ENCODE data around the gene GRID1.
"Not testable (repeated sequence)": the region's sequence is repeated elsewhere in the genome, so short reads cannot be mapped to it uniquely, and the experiment has no call there.

The GRID1 gene

DNA sequence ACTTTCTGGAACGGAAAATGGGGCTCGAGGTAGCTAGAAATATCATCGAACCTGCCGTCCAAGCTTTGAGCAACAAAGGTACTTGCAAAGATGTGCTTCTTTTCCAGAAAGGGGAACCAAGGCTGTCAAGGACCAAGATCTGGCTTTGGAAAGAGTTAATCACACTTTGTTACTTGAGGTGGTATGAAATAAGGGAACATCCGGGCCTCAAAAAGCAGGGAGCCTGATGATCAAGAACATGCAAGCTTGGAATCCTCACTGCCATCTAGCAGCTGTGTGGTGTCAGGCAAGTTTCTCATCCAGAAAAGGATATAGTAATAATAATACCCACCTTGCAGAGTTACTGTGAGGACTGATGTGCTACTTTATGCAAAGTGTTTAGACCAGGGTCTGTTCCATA lies 329.5 kb downstream of the GRID1 start:
- no peak overlapping the region for H3K27ac ChIP-seq
- TF ChIP-seq ZFX (IDR thresholded peaks at IDR 0.05; ENCODE audit: borderline replicate concordance): no peak
- no peak for TF ChIP-seq CTCF (IDR thresholded peaks at IDR 0.05)

DNA sequence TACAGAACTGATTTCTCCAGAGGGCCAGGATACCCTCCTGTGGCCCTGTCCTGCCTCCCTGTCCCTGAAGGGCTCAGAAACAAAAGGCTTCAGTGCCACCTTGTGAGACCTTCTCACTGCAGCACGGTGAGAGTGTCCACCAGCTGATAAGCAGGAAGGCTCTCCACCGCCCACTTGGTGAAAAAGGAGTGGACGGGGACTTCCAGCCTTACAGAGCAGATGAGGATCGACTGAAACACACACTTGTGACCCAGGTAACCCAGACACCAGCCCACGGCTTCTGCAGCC lies 330.1 kb downstream of the GRID1 start:
- TF ChIP-seq ZFX (IDR thresholded peaks at IDR 0.05; ENCODE audit: borderline replicate concordance) (no peak), CTCF (IDR thresholded peaks at IDR 0.05) (no peak)

GRCh38 chr10:86035791-86036543 lies 330.6 kb downstream of the GRID1 start:
- TF ChIP-seq ZFX (IDR thresholded peaks at IDR 0.05; ENCODE audit: borderline replicate concordance) (no peak), CTCF (IDR thresholded peaks at IDR 0.05) (no peak)
- H3K27ac ChIP-seq: no peak overlapping the region

More for the DNA sequence above, 330.1 kb downstream of the GRID1 start:
- no peak overlapping the region for H3K27ac ChIP-seq

- no peak for TF ChIP-seq ZFX (IDR thresholded peaks at IDR 0.05; ENCODE audit: borderline replicate concordance)
- no peak for TF ChIP-seq CTCF (IDR thresholded peaks at IDR 0.05)
Observed at GRCh38 chr10:86034710-86035109, 331.9 kb downstream of the GRID1 start.

DNA sequence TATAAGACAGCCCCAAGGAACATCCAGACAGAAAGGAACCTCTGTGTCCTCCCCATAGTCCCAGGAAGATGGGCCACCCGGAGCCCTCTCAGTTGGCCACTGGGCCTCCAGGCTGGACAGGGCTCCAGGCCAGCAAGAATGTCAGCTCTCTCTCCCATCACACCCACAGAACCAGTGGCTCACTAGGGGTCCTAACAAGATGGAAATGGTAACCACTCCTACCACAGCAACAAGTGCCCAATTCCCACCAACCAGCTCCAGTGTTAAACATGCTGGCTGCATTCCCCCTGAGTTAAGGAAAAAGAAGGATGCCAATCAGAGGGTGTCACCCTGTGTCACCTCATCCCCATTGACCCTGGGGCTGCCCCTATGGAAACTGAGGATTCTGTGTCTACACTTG lies 333.0 kb downstream of the GRID1 start:
- TF ChIP-seq ZFX (IDR thresholded peaks at IDR 0.05; ENCODE audit: borderline replicate concordance): no peak
- TF ChIP-seq CTCF (IDR thresholded peaks at IDR 0.05): no peak
- no peak overlapping the region for H3K27ac ChIP-seq

More at GRCh38 chr10:86034710-86035109, 331.9 kb downstream of the GRID1 start:
- H3K27ac ChIP-seq: no peak overlapping the region

GRCh38 chr10:86032087-86032486 lies 334.5 kb downstream of the GRID1 start:
- not testable (repeated sequence) for H3K27ac ChIP-seq

GRCh38 chr10:86030312-86030711 lies 336.3 kb downstream of the GRID1 start:
- TF ChIP-seq ZFX (IDR thresholded peaks at IDR 0.05; ENCODE audit: borderline replicate concordance) (no peak), CTCF (IDR thresholded peaks at IDR 0.05) (no peak)
- no peak overlapping the region for H3K27ac ChIP-seq

DNA sequence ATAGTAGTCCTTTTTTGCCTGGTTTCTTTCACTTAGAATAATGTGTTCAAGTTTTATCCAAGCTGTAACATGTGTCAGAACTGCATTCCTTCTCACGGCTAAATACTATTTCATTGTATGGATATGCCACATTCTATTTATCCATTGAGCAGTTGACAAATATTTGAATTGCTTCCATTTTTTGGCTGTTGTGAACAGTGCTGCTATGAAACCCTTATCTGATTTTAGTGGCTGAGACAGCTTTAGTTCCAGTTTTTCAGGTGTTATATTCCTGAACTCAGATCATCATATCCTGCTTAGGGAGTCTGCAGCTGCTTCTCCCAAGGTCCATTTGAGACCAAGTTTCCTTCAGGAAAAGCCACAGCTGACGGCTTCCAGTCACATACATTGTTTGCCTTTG lies 339.2 kb downstream of the GRID1 start:
- H3K27ac ChIP-seq: no peak overlapping the region
- TF ChIP-seq CTCF (IDR thresholded peaks at IDR 0.05) (no peak), ZFX (IDR thresholded peaks at IDR 0.05; ENCODE audit: borderline replicate concordance) (no peak)

All from 22Rv1 (cell line).